HG03159 (cell line): ENCODE measurements around the gene KISS1R.
"Not testable (repeated sequence)": the region's sequence is repeated elsewhere in the genome, so short reads cannot be mapped to it uniquely, and the experiment has no call there.

Source experiments
- ATAC-seq: cut with Tn5 transposase; IDR thresholded peaks from one replicate; pipeline ENCODE4 v1.9.1; 2021; ENCODE audit warnings: mild to moderate bottlenecking, moderate library complexity; ENCODE audit not compliant: unreplicated experiment

Gene KISS1R

DNA sequence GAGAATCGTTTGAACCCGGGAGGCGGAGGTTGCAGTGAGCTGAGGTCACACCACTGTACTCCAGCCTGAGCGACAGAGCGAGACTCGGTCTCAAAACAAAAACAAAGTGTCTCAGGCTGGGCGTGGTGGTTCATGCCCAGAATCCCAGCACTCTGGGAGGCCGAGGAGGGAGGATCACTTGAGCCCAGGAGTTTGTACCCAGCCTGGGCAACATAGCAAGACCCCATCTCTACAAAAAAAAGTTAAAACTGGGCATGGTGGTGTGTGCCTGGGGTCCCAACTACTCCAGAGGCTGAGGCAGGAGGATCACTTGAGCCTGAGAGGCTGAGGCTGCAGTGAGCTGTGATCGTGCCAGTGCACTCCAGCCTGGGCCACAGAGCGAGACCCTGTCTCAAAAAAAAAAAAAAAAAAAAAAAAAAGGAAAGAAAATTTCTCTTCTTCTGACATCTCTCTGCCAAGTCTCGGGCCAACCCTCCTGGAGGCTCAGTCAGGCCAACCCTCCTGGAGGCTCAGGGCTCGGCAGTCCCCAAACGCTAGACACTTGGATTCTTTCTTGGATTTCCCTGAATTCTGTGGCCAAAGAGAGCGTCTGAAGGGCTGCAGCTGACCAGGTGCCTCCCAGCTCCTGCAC lies 35.0 kb downstream of the KISS1R start:
- ATAC-seq: no peak

DNA sequence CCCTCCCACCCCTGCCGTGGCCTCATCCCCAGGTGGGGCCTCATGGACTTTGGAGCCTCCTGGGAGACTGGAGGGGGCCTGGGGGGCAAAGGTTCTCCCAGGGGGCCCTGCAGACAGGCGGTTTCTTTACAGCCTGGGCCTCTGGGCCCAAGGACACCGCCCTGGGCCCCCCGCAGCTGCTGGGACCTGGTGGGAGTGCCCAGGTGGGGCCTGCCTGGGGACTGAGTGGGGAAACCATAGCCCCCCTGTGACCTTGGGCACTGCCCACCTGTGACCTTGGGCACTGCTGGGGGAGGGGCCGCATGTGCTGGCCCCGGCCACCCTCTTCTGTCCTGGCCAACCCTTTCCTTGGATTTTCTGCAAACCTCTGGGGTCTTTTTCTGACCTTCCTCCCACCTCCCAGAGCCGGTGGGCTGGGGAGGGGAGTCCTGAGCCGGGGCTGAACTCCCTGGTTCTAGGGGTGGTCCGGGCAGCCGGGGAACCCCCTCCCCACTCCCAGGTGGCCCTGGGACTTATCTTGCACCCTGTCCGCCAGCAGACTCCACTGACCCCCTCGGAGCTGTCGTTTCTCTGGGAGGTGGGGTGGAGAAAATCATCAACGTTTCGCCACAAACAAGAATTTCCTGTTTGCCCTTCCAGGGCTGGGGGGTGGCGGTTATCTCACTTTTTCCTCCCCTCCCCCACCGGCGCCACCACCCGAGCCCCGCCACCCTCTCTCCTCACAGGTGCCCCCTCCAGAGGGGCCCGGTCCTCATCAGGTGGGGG lies 35.7 kb downstream of the KISS1R start:
- no peak for ATAC-seq

DNA sequence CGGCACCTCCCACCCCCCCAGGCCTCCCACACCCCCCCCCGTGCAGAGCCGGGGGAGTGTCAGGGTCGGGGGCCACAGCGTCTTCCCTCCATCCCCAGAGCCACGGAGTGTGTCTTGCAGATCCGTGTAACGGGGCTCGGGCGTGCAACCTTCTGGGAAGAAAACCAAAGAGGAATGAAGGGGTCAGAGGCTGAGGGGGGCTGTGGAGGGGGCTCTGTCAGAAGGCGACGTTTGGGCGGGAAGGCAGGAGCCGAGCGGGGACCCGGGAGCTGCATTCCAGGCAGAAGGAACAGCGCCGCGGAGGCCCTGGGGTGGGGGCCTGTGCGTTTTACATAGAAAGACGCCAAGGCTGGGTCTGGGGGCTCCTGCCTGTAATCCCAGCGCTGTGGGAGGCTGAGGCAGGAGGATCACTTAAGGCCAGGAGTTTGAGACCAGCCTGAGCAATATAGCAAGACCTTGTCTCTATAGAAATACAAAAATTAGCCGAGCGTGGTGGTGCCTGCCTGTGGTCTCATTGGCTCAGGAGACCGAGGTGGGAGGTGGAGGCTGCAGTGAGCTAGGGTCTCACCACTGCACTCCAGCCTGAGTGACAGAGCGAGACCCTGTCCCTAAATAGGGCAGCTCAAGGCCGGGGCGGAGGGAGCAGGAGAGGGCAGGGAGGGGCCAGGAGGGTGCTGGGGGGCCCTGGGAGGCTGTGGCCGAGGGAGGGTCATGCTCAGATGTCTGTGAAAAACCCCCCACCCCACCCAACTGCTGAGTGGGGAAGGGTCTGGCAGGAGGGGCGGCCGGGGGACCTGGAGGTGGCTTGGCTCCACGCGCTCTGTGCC lies 36.5 kb downstream of the KISS1R start:
- ATAC-seq: no peak

DNA sequence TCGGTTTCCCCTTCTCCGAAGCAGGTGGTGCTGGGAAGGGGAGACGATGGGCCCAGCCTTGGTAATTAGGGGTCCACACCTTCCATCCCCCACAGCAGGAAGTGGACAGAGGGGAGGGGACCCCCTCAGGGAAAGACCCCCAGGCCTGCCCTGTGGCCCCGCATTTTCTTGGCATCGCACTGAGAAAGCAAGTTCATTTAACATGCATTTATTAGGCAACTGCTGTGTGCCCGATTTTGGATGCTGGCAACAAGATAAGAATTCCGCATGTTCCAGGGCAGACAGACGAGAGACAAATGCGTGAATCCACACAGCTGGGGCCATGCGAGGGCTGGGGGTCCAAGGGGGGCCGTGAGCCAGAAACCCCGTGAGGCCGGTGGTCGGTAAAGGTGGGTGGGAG lies 37.1 kb downstream of the KISS1R start:
- no peak for ATAC-seq

DNA sequence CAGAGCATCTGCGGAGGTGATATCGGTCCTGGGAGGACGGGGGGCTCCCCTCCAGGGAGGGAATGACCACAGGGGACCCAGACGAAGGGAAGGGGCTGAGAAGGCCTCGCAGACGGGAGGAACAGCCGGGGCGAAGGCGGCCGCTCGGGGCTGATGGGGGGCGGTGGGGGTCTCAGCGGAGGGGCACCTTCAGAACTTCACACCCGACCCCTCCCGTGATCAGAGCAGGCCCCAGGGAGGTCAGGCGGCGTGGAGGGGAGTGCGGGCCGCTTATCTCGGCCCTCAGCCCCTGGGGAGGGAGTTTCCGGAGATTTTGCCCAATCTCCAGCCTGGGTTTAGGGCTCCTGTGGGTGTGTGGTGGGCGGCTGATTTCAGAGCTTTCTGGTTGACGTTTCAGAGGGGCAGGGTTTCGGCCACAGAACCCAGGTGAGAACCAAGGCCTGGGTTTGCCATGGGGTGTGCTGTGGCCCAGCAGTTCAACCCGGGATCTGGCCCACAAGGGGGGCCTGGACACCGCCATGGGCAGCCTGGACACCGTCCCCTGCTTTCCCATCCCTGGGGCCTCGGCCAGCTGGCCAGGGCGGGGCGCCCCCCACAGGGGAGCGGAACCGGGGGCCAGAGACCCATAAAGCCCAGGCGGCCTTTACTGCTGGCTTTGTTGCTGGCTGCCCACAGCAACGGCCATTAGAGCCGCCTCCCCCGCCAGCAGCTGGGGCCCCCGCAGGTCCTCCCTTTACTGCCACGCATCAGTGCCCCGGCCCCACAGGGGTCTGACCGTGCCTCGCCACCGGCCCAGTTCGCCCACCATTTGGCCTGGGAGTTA lies 37.8 kb downstream of the KISS1R start:
- ATAC-seq: no peak

DNA sequence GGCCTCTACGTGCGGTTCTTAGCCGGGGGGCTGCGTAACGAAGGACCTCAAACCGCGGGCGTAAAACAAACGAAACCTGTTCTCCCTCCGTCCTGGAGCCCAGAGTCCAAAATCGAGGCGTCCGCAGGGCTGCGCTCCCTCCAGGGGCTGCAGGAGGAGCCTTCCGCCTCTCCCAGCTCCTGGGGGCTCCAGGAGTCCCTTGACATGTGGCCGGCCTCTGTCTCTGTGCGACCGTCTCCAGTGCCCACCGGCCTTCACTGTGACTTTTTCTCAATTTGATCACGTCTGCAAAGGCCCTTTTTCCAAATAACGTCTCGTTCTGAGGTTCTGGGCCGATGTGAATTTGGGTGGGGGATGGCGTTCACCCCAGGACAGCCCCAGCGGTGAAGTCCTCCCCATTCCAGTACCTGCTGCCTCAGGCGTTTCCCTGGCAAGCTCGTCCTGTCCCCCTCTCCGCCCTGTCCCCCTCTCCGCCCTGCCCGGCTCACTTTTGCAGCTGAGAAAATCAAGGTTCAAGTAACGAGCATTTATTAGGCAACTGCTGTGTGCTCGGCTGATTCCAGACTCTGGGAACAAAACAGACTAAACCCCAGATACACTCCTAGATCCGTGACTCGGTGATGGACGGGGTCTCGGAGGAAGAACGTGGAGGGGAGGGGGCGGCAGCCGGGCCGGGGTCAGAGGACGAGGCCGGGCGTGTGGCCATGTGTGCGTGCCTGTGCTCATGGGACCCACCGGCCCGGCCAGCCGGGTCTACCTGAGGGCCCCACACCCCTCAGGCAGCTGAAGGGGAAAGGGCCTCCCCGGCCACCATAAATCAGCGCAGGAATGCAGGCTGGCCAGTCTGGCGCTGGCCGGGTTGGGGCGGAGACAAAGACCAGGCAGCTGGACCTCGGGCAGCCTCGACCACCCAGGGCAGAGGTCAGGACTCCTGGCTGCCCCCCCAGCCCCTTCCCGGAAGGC lies 39.0 kb downstream of the KISS1R start:
- no peak for ATAC-seq

DNA sequence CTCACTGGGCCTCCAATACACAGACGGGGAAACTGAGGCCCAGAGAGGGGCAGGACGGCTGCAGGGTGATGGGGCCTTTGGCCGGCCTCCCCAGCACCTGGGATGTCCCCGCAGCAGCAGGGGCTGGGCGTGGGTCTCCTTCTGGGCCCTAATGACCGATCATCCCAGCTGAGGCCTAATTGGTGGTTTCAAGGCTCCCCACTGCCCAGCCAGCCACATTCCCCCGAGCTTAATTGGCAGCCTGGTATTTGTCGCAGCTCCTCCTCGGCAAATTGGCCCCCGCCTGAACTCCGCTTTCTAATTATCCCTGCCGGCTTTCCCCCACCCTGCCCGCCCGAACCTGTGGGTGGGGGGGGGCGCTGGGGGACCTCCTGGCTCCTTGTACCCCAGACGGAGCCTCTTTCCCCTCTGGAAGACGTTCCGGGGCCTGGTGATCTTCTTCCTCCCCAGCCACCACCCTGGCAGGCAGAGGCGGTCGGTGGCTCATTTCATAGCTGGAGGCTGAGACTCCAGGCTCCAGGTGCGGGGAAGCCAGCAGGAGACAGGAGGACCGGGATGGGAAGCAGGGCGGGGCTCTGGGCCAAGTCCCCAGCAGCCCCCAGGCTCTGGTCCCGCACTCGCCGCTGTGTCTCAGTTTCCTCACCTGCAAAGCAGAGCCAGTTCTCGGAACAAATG lies 39.8 kb downstream of the KISS1R start:
- ATAC-seq: no peak

DNA sequence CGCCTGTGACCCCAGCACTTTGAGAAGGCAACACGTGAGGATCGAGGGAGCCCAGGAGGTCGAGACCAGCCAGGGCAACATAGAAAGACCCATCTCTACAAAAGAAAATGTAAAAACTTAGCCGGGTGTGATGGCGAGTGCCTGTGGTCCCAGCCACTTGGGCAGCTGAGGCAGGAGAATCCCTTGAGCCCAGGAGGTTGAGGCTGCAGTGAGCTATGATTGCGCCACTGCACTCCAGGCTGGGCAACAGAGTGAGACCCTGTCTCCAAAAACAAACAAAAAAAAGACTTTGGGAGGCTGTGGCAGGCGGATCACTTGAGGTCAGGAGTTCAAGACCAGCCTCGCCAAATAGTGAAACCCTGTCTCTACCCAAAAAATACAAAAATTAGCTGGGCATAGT lies 40.4 kb downstream of the KISS1R start:
- ATAC-seq: not testable (repeated sequence)

DNA sequence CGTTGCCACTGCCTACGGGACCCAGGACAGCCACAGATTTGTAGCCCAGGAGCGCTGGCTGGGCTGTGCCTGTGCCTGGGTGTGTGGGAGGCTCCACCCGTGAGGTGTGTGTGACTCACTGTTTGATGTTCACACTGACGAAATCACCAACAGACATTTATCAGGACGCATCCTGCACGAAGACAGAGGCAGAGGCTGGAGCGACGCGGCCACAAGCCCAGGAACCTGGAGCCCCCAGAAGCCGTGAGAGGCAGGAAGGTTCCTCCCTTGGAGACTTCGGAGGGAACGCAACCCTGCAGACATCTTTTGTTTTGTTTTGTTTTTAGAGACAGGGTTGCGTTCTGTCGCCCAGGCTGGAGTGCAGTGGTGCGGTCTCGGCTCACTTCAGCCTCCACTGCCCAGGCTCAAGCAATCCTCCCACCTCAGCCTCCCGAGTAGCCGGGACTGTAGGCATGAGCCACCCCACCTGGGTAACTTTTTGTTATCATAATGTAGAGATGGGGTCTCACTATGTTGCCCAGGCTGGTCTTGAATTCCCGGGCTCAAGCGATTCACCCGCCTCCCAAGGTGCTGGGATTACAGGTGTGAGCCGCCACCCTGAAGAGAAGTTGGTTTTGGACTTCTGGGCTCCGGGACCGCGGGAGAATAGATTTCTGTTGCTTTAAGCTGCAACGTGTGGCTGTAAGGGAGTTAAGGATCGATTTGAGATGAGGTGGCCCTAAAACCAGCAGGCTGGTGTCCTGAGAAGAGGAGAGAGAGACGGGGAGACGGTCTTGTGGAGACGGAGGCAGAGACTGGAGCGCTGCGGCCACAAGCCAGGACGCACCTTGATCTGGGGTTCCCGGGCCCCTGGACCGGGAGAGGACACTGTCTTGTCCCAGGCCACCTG lies 42.1 kb downstream of the KISS1R start:
- ATAC-seq: no peak

DNA sequence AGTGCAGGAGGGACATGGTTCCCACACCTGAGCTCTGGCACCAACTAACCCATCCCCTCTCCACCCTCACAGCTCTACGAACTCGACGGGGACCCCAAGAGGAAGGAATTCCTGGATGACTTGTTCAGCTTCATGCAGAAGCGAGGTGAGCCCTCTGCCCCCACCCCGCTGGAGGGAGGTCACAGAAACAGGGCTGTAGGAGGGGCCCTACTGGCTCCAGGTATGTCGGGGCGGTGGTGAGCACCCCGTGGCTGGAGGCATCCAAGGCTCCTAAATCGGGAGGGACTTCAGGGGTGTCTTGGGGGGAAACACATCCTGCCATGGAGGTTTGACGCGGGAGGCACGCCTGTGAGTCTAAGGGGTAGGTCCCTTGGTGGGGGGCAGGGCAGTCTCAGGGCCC lies 42.9 kb downstream of the KISS1R start:
- no peak for ATAC-seq

DNA sequence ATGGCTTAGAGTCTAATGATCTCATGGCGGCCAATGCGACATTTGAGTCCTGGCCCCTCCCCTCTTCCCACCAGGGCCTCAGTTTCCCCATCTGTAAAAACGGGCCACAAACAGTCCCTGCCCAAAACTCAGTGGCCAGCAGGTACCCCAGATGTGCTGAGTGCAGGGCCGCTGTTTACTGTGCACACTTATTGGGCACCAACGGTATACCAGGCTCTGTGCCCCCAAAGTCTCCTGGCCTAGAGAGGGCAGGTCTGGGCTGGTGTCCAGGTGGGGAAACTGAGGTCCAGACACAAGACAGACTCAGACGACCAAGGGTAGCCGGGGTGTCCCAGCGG lies 43.4 kb downstream of the KISS1R start:
- no peak for ATAC-seq

DNA sequence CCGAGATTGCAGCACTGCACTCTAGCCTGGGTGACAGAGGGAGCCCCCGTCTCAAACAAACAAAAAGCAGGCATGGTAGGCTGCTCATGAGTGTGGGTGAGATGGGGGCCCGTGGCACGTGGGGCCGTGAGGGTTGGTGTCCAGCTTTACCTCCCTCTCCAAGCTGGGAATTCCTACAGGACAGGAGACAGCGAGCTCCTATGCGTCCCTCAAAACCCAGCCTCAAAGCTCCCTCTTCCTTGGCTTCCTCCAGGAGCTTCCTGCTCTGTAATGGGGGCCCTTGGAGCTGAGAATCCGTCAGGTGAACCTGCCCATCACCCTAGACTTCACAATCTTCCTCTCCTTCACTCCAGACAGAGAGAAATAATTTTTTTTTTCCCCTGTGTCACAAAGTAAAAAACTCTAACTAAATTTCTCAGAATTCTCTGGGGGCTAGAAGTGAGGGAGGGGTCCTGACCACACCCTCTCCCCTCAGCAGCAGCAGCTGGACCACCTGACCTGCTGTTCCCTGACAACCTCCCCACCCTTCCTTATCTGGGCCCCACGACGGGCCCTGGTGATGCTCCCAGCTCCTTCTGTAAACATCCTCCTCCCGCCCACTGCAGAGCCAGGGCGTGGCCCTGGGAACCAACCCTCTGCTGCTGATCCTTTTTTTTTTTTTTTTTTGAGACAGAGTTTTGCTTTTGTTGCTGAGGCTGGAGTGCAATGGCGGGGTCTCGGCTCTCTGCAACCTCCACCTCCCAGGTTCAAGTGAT lies 44.9 kb downstream of the KISS1R start:
- ATAC-seq: no peak

DNA sequence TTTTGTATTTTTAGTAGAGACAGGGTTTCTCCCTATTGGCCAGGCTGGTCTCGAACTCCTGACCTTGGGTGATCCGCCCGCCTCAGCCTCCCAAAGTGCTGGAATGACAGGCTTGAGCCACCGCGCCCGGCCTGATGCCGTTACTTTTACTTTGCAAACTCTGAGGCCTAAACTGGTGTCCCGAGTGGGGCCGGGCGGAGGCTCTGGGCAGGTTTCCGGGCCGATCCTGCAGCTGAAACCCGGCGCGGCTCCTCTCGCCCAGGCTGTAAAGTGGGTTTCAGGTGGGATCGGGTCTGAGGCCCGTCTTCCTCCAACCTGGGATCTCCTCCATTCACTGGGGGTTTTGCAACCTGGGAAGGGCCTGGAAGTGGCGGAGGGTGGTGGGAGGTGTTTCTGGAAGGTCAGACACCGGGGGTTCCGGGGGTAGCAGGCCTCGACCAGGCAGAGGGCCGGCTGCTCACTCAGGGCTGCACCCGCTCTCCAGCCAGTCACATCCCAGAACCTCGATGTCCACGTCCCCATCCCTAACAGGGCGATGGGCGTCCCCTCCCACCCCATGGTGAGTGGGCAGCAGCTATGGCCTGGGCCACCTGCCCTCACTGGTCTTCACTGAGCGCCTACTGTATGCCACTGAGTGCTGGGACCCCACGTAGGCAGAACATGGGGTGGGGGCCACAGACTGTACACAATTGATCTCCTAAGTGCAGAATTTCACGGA lies 45.7 kb downstream of the KISS1R start:
- ATAC-seq: no peak

DNA sequence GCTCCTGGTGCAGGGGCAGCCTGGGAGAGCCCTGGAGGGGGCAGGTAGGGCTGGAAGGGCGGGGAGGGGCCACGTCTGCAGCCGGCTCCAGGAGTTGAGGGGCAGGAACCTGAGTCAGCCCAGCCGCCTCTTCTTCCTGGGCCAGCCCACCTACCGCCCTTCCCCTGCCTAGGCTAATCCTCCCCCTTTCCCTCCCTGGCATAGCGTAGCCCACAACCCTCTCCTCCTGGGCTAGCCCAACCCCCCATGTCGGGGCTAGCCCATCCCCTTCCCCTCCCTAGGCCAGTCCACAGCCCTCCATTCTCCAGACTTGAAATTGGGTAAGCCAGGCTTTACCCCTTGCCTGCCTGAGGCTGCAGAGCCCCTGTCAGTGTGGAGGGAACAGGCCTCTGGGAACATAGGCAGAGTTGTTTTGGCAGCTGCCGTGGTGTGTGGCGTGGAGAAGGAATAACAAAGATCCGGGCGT lies 46.4 kb downstream of the KISS1R start:
- ATAC-seq: no peak

DNA sequence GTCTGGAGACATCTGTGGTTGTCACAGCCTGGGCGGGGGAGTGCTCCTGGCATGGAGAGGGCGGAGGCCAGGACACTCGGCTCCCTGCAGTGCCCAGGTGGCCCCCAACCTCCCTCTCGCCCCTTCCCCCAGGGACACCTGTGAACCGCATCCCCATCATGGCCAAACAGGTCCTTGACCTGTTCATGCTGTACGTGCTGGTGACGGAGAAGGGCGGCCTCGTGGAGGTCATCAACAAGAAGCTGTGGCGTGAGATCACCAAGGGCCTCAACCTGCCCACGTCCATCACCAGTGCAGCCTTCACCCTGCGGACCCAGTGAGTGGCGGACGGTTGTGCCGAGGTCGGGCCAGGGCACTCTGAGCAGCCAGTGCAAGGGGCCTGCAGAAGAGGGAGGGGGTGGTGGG lies 47.0 kb downstream of the KISS1R start:
- no peak for ATAC-seq

DNA sequence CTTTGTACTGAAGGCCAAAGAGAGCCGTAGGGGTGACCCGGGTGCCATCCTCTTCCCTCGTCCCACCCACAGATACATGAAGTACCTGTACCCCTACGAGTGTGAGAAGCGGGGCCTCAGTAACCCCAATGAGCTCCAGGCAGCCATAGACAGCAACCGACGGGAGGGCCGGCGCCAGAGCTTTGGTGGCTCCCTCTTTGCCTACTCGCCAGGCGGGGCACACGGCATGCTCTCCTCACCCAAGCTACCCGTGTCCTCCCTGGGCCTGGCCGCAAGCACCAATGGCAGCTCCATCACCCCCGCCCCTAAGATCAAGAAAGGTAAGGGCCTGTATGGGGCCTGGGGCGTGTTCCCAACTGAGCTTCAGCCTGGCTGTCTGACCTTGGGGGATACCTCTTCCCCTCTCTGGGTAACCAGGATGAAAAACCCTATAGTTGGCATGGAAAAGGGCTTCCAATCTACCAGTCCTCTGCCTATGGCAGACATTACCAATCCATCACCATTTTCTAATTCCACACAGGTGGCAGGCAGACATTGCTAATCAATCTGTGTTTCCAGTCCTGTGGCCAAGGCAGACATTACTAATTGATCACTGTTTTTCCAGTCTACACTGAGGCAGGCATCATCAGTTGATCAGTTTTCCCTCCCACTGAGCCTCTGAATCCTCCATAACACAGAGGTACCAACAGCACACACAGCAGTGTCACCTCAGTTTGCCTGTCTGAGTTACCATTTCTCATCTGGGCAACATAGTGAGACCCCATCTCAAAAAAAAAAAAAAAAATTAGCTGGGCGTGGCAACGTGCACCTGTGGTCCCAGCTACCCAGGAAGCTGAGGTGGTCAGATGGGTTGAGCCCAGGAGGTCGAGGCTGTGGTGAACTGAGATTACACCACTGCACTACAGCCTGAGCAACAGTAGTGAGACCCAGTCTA lies 47.9 kb downstream of the KISS1R start:
- no peak for ATAC-seq
